HG02885 (cell line): Measurements from ENCODE around the gene CYTH1.

Experiments
- ATAC-seq: cut with Tn5 transposase; IDR thresholded peaks from one replicate; pipeline ENCODE4 v1.9.1; 2021; ENCODE audit warnings: mild to moderate bottlenecking; ENCODE audit not compliant: unreplicated experiment, poor library complexity

CYTH1 gene

GRCh38 chr17:78781893-78782304, at the start of gene CYTH1:
Gene CYTH1 (minus strand): TSS chr17:78782273. CDS start chr17:78782223, 50 bp downstream.
- ATAC-seq = peak; percentile 22

- no peak for ATAC-seq
Observed at GRCh38 chr17:78829477-78829876, 47.4 kb upstream of the CYTH1 start.

GRCh38 chr17:78828470-78829185, 46.6 kb upstream of the CYTH1 start:
- ATAC-seq = no peak

GRCh38 chr17:78826836-78827509, 44.9 kb upstream of the CYTH1 start:
- ATAC-seq = no peak

- no peak for ATAC-seq
Observed at GRCh38 chr17:78826421-78826820, 44.3 kb upstream of the CYTH1 start.

GRCh38 chr17:78825696-78826095, 43.6 kb upstream of the CYTH1 start:
- ATAC-seq = no peak

GRCh38 chr17:78824240-78824639, 42.2 kb upstream of the CYTH1 start:
- no peak for ATAC-seq

- ATAC-seq = no peak
Observed at GRCh38 chr17:78823282-78824046, 41.4 kb upstream of the CYTH1 start.

GRCh38 chr17:78822552-78822951, 40.5 kb upstream of the CYTH1 start:
- no peak for ATAC-seq

GRCh38 chr17:78821961-78822360, 39.9 kb upstream of the CYTH1 start:
- no peak for ATAC-seq

- no peak for ATAC-seq
Observed at GRCh38 chr17:78820841-78821240, 38.8 kb upstream of the CYTH1 start.

GRCh38 chr17:78819806-78820792, 38.0 kb upstream of the CYTH1 start:
- no peak for ATAC-seq

GRCh38 chr17:78819402-78819801, 37.3 kb upstream of the CYTH1 start:
- ATAC-seq = no peak

GRCh38 chr17:78818932-78819331, 36.9 kb upstream of the CYTH1 start:
- no peak for ATAC-seq

- no peak for ATAC-seq
Observed at GRCh38 chr17:78818152-78818846, 36.2 kb upstream of the CYTH1 start.

- no peak for ATAC-seq
Observed at GRCh38 chr17:78817123-78817522, 35.0 kb upstream of the CYTH1 start.

GRCh38 chr17:78815696-78816095, 33.6 kb upstream of the CYTH1 start:
- no peak for ATAC-seq

- no peak for ATAC-seq
Observed at GRCh38 chr17:78812855-78813254, 30.8 kb upstream of the CYTH1 start.

- no peak for ATAC-seq
Observed at GRCh38 chr17:78808163-78808562, 26.1 kb upstream of the CYTH1 start.
